ENCODE data around the gene CD320. TPM values are rescaled to one million over a fixed set of nuclear protein-coding genes. Genes with fewer than 3 reads are reported as not detected.

The CD320 gene
- total RNA-seq, 1 donor from 2014 or later = 126 TPM

DNA sequence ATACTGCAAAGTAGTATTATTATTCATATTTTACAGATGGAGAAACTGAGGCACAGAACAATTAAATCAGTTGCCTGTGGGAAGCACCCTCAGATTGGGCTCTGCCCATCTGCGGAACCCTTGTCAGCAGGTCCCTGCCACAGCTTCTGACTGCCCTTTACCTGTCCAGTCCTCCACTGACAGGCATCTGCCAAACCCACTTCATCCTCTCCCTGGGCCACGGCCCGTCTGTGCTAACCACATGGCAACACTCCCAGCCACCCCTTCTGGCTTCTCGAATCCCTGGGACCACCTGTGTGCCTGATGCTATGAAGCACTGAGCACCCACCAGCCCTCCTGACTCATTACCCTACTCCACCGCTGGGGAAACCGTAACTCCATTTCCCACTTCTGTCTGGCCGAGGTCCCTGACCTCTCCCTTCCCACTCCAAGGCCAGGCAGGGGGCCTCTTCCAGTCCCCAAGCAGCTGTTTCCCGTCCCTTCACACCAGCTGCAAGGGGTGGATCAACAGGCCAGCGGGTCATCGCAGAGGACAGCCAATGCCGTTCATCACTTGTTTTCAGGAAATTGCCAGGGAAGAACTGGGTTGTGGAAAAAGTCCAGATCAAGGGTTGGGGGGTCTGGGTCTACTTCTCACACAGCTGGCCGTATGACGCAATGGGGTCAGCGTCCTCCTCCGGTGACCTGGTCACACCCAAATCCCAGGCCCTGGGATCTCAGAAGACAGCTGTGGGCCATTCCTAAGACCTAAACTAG is 32.4 kb upstream of the CD320 start:
- Mint-ChIP-seq H3K27me3 (ENCODE audit: insufficient read depth) (peaks cover 57% of the 10 kb centered on the region), H3K4me3 (no peak overlapping the region), H3K27ac (no peak overlapping the region), H3K9me3 (no peaks in the 10 kb centered on the region), H3K4me1 (ENCODE audit: low read depth) (peaks cover 10% of the 10 kb centered on the region), H3K36me3 (ENCODE audit: low read depth) (no peaks in the 10 kb centered on the region)
- DNase-seq (ENCODE audit: low spot score) = no peak
- intact Hi-C loops (cut with micrococcal nuclease) = no loop called here

DNA sequence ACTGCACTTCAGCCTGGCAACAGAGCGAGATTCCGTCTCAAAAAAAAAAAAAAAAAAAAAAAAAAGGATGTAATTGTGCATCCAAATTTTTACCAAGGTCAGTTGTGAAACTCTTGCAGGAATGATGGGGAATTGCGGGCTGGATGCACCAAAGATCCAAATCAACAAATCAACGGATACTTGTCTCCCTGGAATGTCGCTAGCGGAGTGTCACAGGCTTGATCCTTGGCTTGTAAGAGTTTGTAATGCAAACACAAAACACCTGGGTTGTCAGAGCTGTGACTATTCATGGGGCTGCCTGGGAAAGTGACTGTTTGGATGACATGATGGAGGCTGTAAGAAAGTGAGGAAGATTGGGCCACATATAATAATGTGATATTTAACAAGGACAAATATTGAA is 30.7 kb upstream of the CD320 start:
- H3K36me3 Mint-ChIP-seq (ENCODE audit: low read depth) = no peaks in the 10 kb centered on the region
- intact Hi-C loops (cut with micrococcal nuclease) = no loop called here
- DNase-seq (ENCODE audit: low spot score) = no peak
- no peak overlapping the region for H3K4me3 Mint-ChIP-seq
- H3K4me1 Mint-ChIP-seq (ENCODE audit: low read depth) = peaks cover 10% of the 10 kb centered on the region
- peaks cover 57% of the 10 kb centered on the region for H3K27me3 Mint-ChIP-seq (ENCODE audit: insufficient read depth)
- H3K9me3 Mint-ChIP-seq = no peaks in the 10 kb centered on the region
- no peak overlapping the region for H3K27ac Mint-ChIP-seq

DNA sequence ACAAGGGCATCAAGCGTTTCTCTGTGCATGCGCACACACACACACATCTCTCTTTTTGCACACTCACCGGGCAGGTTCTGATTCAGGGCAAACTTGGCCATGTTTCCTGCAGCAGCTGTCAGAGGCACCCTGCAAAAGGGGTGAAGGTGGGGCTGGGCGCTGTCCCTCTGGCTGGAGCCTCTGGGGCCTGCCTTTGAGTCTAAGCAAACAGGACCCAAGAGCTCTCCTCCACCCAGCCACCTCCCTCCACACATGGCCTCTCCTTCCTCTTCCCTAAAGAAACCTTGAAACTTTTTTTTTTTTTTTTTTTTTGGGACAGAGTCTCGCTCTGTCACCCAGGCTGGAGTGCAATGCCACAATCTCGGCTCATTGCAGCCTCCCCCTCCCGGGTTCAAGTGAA is 29.6 kb upstream of the CD320 start:
- H3K27ac Mint-ChIP-seq = no peak overlapping the region
- intact Hi-C loops (cut with micrococcal nuclease) = no loop called here
- H3K9me3 Mint-ChIP-seq = no peaks in the 10 kb centered on the region

DNA sequence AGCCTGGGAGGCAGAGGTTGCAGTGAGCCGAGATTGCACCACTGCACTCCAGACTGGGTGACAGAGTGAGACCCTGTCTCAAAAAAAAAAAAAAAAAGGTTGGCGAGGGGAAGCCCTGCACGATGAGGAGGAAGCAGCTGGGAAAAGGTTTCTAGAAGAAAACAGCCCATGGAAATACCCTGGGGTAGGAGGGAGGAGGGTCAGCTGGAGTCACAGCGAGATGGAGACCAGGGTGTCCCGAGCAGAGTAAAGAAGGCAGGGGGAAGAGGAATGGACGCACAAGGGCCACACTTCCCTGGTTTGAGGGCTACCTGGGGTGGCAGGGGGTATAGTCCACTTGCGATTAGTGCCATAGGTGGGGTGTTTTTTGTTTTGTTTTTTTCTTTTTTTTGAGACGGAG is 28.5 kb upstream of the CD320 start:
- DNase-seq (ENCODE audit: low spot score) = no peak
- Mint-ChIP-seq H3K4me3 (no peak overlapping the region), H3K4me1 (ENCODE audit: low read depth) (peaks cover 5% of the 10 kb centered on the region), H3K9me3 (no peaks in the 10 kb centered on the region), H3K27ac (no peak overlapping the region), H3K36me3 (ENCODE audit: low read depth) (no peaks in the 10 kb centered on the region), H3K27me3 (ENCODE audit: insufficient read depth) (peaks cover 52% of the 10 kb centered on the region)
- intact Hi-C loops (cut with micrococcal nuclease) = no loop called here

More for the DNA sequence above, 29.6 kb upstream of the CD320 start:
- Mint-ChIP-seq H3K36me3 (ENCODE audit: low read depth) (no peaks in the 10 kb centered on the region), H3K4me3 (no peak overlapping the region), H3K4me1 (ENCODE audit: low read depth) (peaks cover 5% of the 10 kb centered on the region), H3K27me3 (ENCODE audit: insufficient read depth) (peaks cover 53% of the 10 kb centered on the region)
- DNase-seq (ENCODE audit: low spot score) = no peak

DNA sequence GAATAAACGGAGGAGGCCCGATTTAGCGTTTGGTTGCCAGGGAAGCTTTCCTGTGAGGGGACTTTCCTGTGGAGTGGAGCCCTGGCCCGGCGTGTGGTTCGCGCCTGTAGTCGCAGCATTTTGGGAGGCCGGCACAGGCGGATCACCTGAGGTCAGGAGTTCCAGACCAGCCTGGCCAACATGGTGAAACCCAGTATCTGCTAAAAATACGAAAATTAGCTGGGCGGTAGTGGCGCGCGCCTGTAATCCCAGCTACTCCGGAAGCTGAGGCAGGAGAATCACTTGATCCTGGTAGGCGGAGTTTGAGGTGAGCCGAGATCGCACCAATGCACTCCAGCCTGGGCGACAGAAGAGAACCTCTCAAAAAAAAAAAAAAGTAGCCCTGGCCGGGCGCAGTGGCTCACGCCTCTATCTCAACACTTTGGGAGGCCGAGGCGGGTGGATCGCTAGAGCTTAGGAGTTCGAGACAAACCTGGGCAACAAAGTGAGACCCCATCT is 28.0 kb upstream of the CD320 start:
- Mint-ChIP-seq H3K27me3 (ENCODE audit: insufficient read depth) (peaks cover 50% of the 10 kb centered on the region), H3K4me1 (ENCODE audit: low read depth) (peaks cover 5% of the 10 kb centered on the region), H3K36me3 (ENCODE audit: low read depth) (no peaks in the 10 kb centered on the region), H3K4me3 (peak overlapping the region; percentile 53), H3K9me3 (no peaks in the 10 kb centered on the region), H3K27ac (no peak overlapping the region)
- no peak for DNase-seq (ENCODE audit: low spot score)
- intact Hi-C loops (cut with micrococcal nuclease) = no loop called here

DNA sequence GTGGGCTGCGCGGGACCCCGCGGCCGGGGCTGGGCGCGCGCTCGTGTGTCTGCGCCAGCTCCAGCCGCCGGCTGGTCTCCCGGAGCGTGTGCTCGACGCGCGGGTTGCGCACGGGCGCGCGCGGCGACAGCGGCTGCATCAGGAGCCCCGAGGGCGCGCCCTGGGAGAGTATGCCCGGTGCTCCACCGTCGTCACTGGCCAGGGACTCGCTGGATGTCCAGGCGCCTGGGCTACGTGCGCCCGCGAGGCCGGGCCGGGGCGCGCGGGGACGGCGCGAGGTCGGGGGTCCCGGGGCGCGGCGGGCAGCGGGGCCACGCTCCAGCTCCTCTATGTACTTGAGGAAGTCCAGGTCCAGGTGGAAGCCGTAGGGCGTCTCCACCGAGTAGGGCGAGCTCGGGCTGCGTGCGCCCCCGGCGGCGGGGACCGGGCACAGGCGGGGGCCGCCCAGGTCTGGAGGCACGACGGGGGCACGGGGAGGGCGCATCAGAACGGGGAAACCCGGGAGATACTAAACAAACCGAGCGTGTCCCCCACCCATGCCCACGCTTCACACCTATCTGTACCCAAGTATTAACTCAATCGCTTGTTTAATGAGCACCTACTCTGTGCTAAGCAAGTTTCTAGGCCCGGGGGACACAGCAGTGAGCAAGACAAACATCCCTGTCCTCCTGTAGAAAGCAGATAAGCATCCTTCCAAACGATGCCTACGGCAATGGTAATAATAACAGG is 27.3 kb upstream of the CD320 start:
- Mint-ChIP-seq H3K27me3 (ENCODE audit: insufficient read depth) (peaks cover 51% of the 10 kb centered on the region), H3K27ac (no peak overlapping the region), H3K36me3 (ENCODE audit: low read depth) (no peaks in the 10 kb centered on the region), H3K4me3 (peak overlapping the region; percentile 53), H3K9me3 (no peaks in the 10 kb centered on the region), H3K4me1 (ENCODE audit: low read depth) (peaks cover 5% of the 10 kb centered on the region)
- intact Hi-C loops (cut with micrococcal nuclease) = no loop called here
- no peak for DNase-seq (ENCODE audit: low spot score)

DNA sequence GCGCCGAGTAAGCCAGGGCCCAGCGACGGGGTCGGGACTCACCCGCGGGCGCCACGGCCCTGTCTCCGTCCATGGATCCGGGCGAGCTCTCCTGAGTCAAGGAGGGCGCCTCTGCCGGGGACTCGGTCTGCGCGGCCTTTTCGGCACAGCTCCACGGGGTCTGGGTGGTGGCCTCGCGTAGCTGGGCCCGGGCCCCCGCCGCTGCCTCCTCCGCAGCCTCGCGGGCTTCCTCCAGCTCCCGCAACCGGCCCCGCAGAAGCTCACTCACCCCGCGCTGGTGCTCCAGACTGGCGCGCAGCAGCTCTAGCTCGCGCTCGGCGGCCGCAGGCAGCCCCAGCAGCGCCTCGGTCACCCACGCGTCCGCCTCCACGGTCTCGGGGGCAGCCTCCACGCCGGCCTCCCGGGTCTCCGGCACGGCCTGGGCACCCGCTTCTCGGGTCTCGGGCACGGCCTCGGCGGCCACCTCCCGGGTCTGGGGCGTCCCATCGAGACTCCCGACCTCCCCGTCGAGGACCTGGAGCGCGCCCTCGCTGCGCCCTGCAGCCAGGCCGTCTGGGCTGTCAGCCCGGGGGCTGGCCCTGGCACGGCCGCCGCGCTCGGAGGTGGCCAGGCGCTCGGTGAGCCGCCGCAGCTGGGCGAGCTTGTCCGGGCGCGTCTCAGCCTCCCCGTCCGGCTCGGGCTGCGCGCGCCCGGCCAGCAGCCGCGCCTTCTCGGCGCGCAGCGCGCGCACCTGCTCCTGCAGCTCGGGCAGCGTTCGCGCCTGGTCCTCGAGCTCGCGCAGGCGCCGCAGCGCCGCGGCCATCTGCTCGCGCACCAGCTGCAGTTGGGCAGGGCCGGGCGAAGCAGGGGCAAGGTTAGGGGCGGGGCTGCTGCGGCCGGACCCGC is 26.5 kb upstream of the CD320 start:
- no peak overlapping the region for H3K27ac Mint-ChIP-seq
- intact Hi-C loops (cut with micrococcal nuclease) = no loop called here
- H3K36me3 Mint-ChIP-seq (ENCODE audit: low read depth) = no peaks in the 10 kb centered on the region
- H3K4me1 Mint-ChIP-seq (ENCODE audit: low read depth) = peaks cover 5% of the 10 kb centered on the region
- no peaks in the 10 kb centered on the region for H3K9me3 Mint-ChIP-seq
- H3K27me3 Mint-ChIP-seq (ENCODE audit: insufficient read depth) = peaks cover 48% of the 10 kb centered on the region
- DNase-seq (ENCODE audit: low spot score) = peak; percentile 26
- H3K4me3 Mint-ChIP-seq = no peak overlapping the region

DNA sequence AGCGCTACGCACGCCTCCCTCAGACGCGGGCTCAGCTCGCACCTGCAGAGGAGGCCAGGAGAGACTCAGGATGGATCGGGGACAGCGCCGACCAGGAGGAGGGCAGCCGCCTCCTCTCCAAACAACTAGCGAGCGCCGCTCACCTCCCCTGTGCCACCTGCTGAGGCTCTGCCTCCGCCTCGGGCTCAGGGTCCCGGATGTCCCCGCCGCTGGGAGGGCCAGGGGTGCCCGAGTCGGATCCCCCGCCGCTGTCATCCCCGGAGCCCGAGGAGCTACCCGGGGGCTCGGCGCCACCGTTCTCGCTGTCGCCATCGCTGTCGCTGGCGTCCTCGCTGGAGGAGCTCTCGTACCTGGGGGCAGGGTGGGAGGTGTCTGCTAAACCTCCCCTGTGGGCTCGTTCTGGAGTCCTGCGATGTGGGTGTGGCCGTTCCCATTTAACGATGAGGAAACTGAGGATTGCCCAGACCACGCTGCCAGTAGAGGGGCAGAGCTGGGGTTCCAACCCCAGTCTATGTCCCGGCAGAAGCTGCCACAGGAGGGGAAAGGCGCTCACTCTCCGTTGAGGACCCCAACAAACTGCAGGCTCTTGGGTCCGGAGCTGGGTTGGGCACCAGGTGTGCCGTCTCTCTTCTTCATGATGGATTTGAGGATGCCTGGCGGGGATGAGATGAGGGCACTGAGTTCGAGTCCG is 25.8 kb upstream of the CD320 start:
- Mint-ChIP-seq H3K4me1 (ENCODE audit: low read depth) (peaks cover 5% of the 10 kb centered on the region), H3K36me3 (ENCODE audit: low read depth) (no peaks in the 10 kb centered on the region), H3K9me3 (no peaks in the 10 kb centered on the region), H3K4me3 (peak overlapping the region; percentile 5), H3K27me3 (ENCODE audit: insufficient read depth) (peaks cover 42% of the 10 kb centered on the region), H3K27ac (no peak overlapping the region)
- DNase-seq (ENCODE audit: low spot score) = no peak
- intact Hi-C loops (cut with micrococcal nuclease) = no loop called here

DNA sequence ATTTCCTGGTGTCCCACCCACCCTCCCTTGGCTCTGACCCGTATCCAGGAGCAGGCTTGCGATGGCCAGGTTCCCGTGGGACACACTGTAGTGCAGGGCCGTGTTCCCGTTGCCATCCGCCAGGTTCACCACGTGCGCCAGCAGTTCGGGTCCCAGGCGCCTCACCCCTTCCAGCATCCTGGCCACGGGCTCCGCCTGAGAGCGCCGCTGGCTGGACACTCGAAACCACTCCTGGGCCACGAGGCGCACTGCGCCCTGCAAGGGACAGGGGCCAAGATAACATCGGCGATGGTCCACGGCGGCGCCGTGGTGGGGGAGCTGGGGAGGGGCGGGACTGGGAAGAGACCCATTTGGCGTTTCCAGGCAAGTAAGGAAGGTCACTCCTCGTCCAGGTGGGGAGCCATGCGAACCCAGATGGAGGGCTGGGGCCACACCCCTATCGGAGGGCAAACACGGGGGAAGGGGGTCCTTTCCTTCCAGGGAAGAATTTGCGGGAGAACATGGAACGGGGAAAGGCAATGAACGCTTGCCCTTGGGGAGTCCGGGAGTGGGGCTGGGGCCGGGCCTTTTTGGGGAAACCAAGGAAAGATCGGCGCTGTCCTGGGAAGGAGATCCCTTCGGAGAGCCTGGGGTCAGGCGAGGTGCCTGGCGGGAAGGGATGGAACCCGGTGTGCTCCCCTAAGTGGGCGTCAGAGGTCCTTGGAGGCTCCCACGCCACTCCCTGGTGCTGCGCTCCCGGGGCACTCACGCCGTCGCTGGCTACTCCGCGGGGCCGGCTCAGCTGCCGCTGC is 25.0 kb upstream of the CD320 start:
- Mint-ChIP-seq H3K36me3 (ENCODE audit: low read depth) (no peaks in the 10 kb centered on the region), H3K4me3 (no peak overlapping the region), H3K27me3 (ENCODE audit: insufficient read depth) (peaks cover 42% of the 10 kb centered on the region), H3K4me1 (ENCODE audit: low read depth) (peaks cover 5% of the 10 kb centered on the region), H3K27ac (no peak overlapping the region), H3K9me3 (no peaks in the 10 kb centered on the region)
- intact Hi-C loops (cut with micrococcal nuclease) = no loop called here
- no peak for DNase-seq (ENCODE audit: low spot score)

DNA sequence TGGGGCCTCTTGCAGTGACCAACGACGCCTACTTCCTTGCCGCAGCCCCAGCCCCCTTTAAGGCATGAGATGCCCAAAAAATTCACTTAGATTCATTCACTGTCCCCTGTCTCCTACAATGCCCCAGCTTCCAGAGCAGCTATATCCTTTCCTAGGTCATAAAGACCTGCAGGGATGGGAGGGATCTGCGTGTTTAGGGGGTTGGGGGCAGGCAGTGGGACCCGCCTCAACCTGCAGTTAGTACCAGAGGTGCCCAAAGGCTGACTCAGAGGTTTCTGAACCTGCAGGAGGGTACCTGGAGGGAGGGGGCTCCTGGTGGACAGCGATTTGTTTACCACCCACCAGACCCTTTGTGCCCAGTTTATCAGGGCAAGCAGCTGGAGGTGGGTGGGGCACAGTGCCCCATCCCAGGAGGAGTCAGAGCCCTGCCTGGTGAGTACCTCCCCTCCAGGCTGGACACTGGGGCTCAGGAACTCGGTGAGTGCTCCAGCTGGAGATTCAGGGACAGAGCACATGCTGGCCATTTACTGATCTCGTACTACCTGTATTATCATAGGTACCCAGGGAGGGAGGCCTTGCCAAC is 23.2 kb upstream of the CD320 start:
- Mint-ChIP-seq H3K9me3 (no peaks in the 10 kb centered on the region), H3K36me3 (ENCODE audit: low read depth) (no peaks in the 10 kb centered on the region), H3K4me1 (ENCODE audit: low read depth) (peaks cover 5% of the 10 kb centered on the region), H3K4me3 (no peak overlapping the region), H3K27me3 (ENCODE audit: insufficient read depth) (peaks cover 28% of the 10 kb centered on the region), H3K27ac (no peak overlapping the region)
- no peak for DNase-seq (ENCODE audit: low spot score)
- intact Hi-C loops (cut with micrococcal nuclease) = no loop called here

DNA sequence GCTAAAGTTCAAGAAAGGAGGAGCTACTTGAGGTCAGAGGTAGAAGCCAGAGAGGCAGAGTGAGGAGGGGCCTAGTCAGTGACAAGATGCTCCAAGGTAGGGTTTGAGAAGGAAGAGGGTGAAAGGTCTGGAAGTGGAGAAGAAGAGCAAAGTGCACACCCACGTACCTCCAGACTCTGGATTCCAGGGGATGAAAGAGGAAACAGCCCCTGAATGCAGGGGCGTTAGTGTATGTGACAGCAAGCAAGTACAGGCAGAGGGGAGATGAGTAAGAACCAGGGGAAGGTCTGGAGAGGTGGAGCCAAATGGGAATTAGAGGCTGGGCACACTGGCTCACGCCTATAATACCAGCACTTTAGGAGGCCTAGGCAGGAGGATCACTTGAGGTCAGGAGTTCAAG is 21.8 kb upstream of the CD320 start:
- no peak for DNase-seq (ENCODE audit: low spot score)
- H3K4me3 Mint-ChIP-seq = no peak overlapping the region
- no peak overlapping the region for H3K27ac Mint-ChIP-seq
- H3K4me1 Mint-ChIP-seq (ENCODE audit: low read depth) = no peaks in the 10 kb centered on the region
- H3K36me3 Mint-ChIP-seq (ENCODE audit: low read depth) = peaks cover 2% of the 10 kb centered on the region
- peaks cover 22% of the 10 kb centered on the region for H3K27me3 Mint-ChIP-seq (ENCODE audit: insufficient read depth)
- H3K9me3 Mint-ChIP-seq = no peaks in the 10 kb centered on the region
- intact Hi-C loops (cut with micrococcal nuclease) = no loop called here

Measured in activated T-helper 1 cell treated with anti-CD3 and anti-CD28 coated beads, Interleukin-12 subunit alpha, Interleukin-12 subunit beta, Interleukin-2, Interleukin-4 antibody, amounts not matched to agents 30 ng/mL and 10 ng/mL and 1 ng/mL, durations not matched to agents 14 hours and 24 hours and 36 hours (primary cell).